OCI-LY1 (cell line): ENCODE data around the gene ANKFN1.

Source experiments
- H2AFZ ChIP-seq: fragments of 200-600 bp; sonication (generic), shearing (Covaris generic); 2 replicates; pipeline ENCODE4 v1.6.0; 2014; ENCODE audit warnings: antibody characterized with exemption, mild to moderate bottlenecking, low read length
- H3F3A ChIP-seq: fragments of 200-600 bp; sonication (generic), shearing (Covaris generic); 2 replicates; pipeline ENCODE4 v1.6.0; 2014; ENCODE audit warnings: mild to moderate bottlenecking, antibody characterized with exemption, low read length, moderate library complexity; ENCODE audit not compliant: insufficient read depth
- H3K27ac ChIP-seq: fragments of 200-600 bp; sonication (generic); 2 replicates; pipeline ENCODE4 v1.5.1; 2014; ENCODE audit warnings: low read length, mixed run types, mild to moderate bottlenecking, low read depth; ENCODE audit not compliant: poor library complexity, severe bottlenecking
- H3K27me3 ChIP-seq: fragments of 200-600 bp; sonication (generic); 2 replicates; pipeline ENCODE4 v1.6.0; 2014; ENCODE audit warnings: antibody characterized with exemption, mild to moderate bottlenecking, low read length, moderate library complexity; ENCODE audit not compliant: insufficient read depth
- H3K36me3 ChIP-seq: fragments of 200-600 bp; sonication (generic); 2 replicates; pipeline ENCODE4 v1.6.1; 2014; ENCODE audit warnings: mild to moderate bottlenecking, antibody characterized with exemption, low read length, moderate library complexity, mixed read lengths; ENCODE audit not compliant: insufficient read depth
- H3K4me1 ChIP-seq: fragments of 200-600 bp; sonication (generic); 2 replicates; pipeline ENCODE4 v1.5.1; 2014; ENCODE audit warnings: mild to moderate bottlenecking, low read length, moderate library complexity; ENCODE audit not compliant: insufficient read depth, severe bottlenecking
- H3K4me2 ChIP-seq: fragments of 200-600 bp; sonication (generic), shearing (Covaris generic); 2 replicates; pipeline ENCODE4 v1.6.1; 2014; ENCODE audit warnings: low read length
- H3K4me3 ChIP-seq: fragments of 200-600 bp; sonication (generic); 2 replicates; pipeline ENCODE4 v1.5.1; 2014; ENCODE audit warnings: low read length, low read depth, mild to moderate bottlenecking, mixed read lengths; ENCODE audit not compliant: poor library complexity, severe bottlenecking
- H3K79me2 ChIP-seq: fragments of 200-600 bp; shearing (Covaris generic); 2 replicates; pipeline ENCODE4 v1.6.1; 2016; ENCODE audit warnings: mixed run types, low read length, mixed read lengths; ENCODE audit not compliant: insufficient read depth
- H3K9ac ChIP-seq: fragments of 200-600 bp; sonication (generic), shearing (Covaris generic); 2 replicates; pipeline ENCODE4 v1.6.1; 2014; ENCODE audit warnings: mild to moderate bottlenecking, low read length, mixed read lengths
- H3K9me2 ChIP-seq: fragments of 200-600 bp; sonication (generic), shearing (Covaris generic); 2 replicates; pipeline ENCODE4 v1.6.1; 2014; ENCODE audit warnings: low read depth, mild to moderate bottlenecking, low read length, mixed read lengths
- H3K9me3 ChIP-seq: fragments of 200-600 bp; shearing (Covaris generic); 2 replicates; pipeline ENCODE4 v1.6.1; 2014; ENCODE audit warnings: low read length, mixed read lengths
- H4K20me1 ChIP-seq: fragments of 200-600 bp; sonication (generic), shearing (Covaris generic); 2 replicates; pipeline ENCODE4 v1.6.0; 2016; ENCODE audit warnings: mild to moderate bottlenecking, low read length; ENCODE audit not compliant: insufficient read depth
- EZH2 ChIP-seq: fragments of 200-600 bp; sonication (generic), shearing (Covaris generic); IDR thresholded peaks from 2 replicates; pipeline ENCODE4 v1.8.0; 2017; ENCODE audit warnings: borderline replicate concordance, mixed run types, mild to moderate bottlenecking, antibody characterized with exemption, low read length, moderate library complexity, mixed read lengths
- TF ChIP-seq, protein P1 (sequence below): fragments of 200-600 bp; sonication (generic), shearing (Covaris generic); IDR thresholded peaks from 2 replicates; pipeline ENCODE4 v1.5.1; 2017; ENCODE audit warnings: mild to moderate bottlenecking, antibody characterized with exemption, low read length, moderate library complexity, mixed read lengths

The ANKFN1 gene

DNA sequence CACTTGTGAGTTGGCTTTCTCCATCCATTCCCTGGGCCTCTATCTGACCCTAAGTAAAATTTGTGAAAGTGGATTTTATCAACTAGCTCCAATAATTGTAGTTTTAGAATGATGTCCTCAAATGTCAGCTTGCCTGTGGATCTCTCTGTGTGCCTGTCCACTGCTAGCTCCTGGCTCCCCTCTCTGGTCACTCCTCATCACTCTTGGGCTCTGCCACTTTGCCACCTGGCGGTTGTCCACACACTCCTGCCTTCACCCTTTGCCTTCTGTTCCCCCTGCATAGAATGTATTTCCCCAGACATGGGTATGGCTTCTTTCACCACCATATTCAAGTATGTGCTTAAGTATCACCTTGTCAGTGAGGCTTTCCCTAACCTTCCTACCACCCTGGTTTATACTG is 19.8 kb downstream of the ANKFN1 start:
- Histone ChIP-seq H2AFZ (no peak overlapping the region), H3K4me1 (no peaks in the 10 kb centered on the region), H3K9ac (no peak overlapping the region), H3K36me3 (no peaks in the 10 kb centered on the region), H4K20me1 (no peaks in the 10 kb centered on the region), H3F3A (no peaks in the 10 kb centered on the region), H3K27me3 (no peaks in the 10 kb centered on the region), H3K9me2 (no peaks in the 10 kb centered on the region), H3K27ac (no peak overlapping the region), H3K9me3 (no peaks in the 10 kb centered on the region), H3K4me2 (no peak overlapping the region), H3K4me3 (no peak overlapping the region), H3K79me2 (no peaks in the 10 kb centered on the region)
- TF ChIP-seq, protein P1, sequence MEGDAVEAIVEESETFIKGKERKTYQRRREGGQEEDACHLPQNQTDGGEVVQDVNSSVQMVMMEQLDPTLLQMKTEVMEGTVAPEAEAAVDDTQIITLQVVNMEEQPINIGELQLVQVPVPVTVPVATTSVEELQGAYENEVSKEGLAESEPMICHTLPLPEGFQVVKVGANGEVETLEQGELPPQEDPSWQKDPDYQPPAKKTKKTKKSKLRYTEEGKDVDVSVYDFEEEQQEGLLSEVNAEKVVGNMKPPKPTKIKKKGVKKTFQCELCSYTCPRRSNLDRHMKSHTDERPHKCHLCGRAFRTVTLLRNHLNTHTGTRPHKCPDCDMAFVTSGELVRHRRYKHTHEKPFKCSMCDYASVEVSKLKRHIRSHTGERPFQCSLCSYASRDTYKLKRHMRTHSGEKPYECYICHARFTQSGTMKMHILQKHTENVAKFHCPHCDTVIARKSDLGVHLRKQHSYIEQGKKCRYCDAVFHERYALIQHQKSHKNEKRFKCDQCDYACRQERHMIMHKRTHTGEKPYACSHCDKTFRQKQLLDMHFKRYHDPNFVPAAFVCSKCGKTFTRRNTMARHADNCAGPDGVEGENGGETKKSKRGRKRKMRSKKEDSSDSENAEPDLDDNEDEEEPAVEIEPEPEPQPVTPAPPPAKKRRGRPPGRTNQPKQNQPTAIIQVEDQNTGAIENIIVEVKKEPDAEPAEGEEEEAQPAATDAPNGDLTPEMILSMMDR = no peak
- no peak for TF ChIP-seq EZH2

DNA sequence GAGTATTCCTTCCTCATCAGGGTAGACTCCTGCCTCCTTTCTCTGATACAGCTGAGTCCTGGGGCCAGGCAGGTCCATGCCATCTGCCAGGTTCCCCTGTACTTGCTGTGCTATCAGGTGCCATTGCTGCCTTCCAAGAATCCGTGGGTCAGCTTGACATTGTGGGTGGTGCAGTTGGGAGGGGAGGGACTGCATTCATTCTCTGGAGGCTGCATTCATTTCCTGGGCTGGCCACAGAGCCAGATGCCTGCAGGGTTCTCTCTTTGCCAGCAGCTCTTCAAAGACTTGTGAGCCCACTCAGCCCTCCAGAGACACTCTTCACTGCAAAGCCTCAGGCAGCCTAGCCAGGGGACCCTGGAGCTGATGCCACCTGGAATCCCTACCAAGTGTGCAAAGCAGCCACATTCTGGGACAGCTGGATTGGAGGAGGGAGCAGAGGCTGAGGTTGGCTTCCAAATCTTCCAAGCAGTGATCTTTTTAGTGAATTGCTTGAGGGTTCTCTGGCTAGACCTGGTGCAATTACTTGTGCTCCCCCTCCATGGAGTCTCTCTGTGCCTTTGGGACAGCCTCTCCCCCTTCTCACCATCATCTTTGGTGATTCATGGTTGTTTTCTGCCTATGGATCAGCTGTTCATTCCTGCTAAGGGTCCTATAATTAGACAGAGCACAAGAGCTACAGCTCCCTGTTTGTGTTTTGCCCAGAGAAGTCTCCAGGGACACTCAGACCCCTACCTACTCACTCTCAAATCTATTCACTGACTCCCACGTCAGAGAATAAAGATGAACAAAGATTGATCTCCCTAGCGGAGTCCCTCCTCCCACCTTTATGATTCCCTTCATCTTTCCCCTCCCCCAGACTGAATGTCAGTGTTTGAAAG is 20.9 kb downstream of the ANKFN1 start:
- H3K27ac ChIP-seq = no peak overlapping the region

DNA sequence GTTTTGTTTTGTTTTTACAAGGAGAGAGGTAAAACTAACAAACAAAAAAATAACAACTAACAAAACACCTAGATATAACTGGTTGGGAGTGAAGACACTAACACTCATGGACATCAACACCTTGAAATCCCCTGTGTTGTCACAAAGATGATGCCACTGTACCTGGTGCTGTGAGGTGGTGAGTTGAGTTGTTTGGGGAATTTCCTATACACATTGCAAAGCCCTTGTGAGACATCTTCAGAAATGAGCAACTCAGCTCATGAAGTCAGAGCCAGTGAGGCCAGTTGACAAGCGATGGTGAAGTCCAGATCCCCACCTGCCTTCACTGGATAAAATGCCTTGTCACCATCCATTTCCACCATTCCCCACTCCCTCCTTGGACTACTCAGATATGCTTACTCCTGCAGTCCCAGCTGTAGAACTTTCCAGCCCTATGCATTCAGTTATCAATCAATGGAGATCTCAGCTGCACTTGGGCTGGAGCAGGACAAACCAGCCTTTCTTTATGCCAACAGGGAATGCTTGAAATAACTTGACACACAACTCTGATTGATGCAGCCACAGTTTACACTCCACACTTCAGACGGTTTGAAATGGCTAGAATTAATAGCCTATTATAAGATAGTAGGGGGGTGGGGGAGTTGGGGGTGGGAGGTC is 22.2 kb downstream of the ANKFN1 start:
- no peak for TF ChIP-seq EZH2
- Histone ChIP-seq H3K27me3 (no peaks in the 10 kb centered on the region), H3K9me3 (no peaks in the 10 kb centered on the region), H3K79me2 (no peaks in the 10 kb centered on the region), H3K27ac (no peak overlapping the region), H3K4me2 (no peak overlapping the region), H3K4me3 (no peak overlapping the region), H2AFZ (no peak overlapping the region), H3K9me2 (no peaks in the 10 kb centered on the region), H3K9ac (no peak overlapping the region), H3K4me1 (no peaks in the 10 kb centered on the region), H3F3A (no peaks in the 10 kb centered on the region), H4K20me1 (no peaks in the 10 kb centered on the region), H3K36me3 (no peaks in the 10 kb centered on the region)

More for the DNA sequence above, 20.9 kb downstream of the ANKFN1 start:
- H3K9me3 ChIP-seq = no peaks in the 10 kb centered on the region
- no peaks in the 10 kb centered on the region for H3K4me1 ChIP-seq
- H3F3A ChIP-seq = no peaks in the 10 kb centered on the region
- H3K4me2 ChIP-seq = no peak overlapping the region
- no peaks in the 10 kb centered on the region for H3K36me3 ChIP-seq
- H4K20me1 ChIP-seq = no peaks in the 10 kb centered on the region
- no peak overlapping the region for H3K4me3 ChIP-seq
- H2AFZ ChIP-seq = no peak overlapping the region
- no peaks in the 10 kb centered on the region for H3K79me2 ChIP-seq
- H3K27me3 ChIP-seq = no peaks in the 10 kb centered on the region
- H3K9me2 ChIP-seq = no peaks in the 10 kb centered on the region
- TF ChIP-seq, protein P1 = no peak
- TF ChIP-seq EZH2 = no peak
- no peak overlapping the region for H3K9ac ChIP-seq
